ENCODE measurements around the gene TRPM2. TPM values are rescaled to one million over a fixed set of nuclear protein-coding genes. Genes with fewer than 3 reads are reported as not detected.

The TRPM2 gene
- total and polyA plus RNA-seq, 2 of the 8 experiments (the other 6 are each of a cell fraction or from before 2014, with no cell fraction given): 0.27 to 0.28 TPM

DNA sequence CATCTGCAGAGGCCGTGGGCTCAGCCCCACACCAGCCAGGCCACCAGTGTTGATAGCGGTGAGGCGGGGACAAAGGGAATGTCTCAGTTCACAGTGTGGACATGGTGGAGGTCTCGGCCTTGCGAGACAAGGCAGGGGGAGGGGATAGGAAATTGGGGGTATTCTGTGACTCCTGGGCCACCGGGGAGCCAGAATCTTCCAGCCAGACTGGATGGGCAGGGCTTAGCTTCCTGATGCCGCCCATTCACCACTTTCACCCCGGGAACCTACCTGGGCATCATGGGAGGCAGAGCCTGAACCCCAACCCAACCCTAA is 107.0 kb downstream of the TRPM2 start:
- Histone ChIP-seq H3K79me1 (ENCODE audit: low read depth, low read length) (no peaks in the 10 kb centered on the region), H3K36me3 (ENCODE audit: control insufficient read depth in 2 of 4, insufficient read depth in 4 of 4, low read length in 3 of 4) (no peaks in the 10 kb centered on the region)
- POLR2A ChIA-PET (ENCODE audit: partially characterized antibody): no interaction called here
- TF ChIP-seq PHF8 (conservative IDR thresholded peaks at IDR 0.05; ENCODE audit: low read depth, low read length) (no peak), BCL11A (IDR thresholded peaks at IDR 0.05; ENCODE audit: low read depth in 2 of 2, low read length in 2 of 2) (no peak), TCF12 (IDR thresholded peaks at IDR 0.05; ENCODE audit: low read depth, low read length) (no peak), BRCA1 (IDR thresholded peaks at IDR 0.05; ENCODE audit: low read depth, low read length) (no peak), RBBP5 (IDR thresholded peaks at IDR 0.05; ENCODE audit: borderline replicate concordance, low read depth, low read length) (no peak), RNF2 (IDR thresholded peaks at IDR 0.05; ENCODE audit: borderline replicate concordance, low read depth, low read length, missing control alignments, poor library complexity, severe bottlenecking) (no peak), ZNF274 (IDR thresholded peaks at IDR 0.05; ENCODE audit: borderline replicate concordance, extremely low read depth, low read length) (no peak)
- TF ChIP-seq, protein P1, sequence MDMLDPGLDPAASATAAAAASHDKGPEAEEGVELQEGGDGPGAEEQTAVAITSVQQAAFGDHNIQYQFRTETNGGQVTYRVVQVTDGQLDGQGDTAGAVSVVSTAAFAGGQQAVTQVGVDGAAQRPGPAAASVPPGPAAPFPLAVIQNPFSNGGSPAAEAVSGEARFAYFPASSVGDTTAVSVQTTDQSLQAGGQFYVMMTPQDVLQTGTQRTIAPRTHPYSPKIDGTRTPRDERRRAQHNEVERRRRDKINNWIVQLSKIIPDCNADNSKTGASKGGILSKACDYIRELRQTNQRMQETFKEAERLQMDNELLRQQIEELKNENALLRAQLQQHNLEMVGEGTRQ (IDR thresholded peaks at IDR 0.05; ENCODE audit: low read length): no peak

More for the DNA sequence above, 107.0 kb downstream of the TRPM2 start:
- no peak overlapping the region for H4K91ac ChIP-seq (replicated peaks; ENCODE audit: insufficient read length, low read length)
- CTCF ChIA-PET (ENCODE audit: partially characterized antibody): interaction anchor here (1.1 kb wide), 1 partner anchor 20 kb away, joined by 3 read pairs; no protein-coding TSS in a partner anchor
- H3K9ac ChIP-seq (replicated peaks in 1 of 4; ENCODE audit: extremely low read depth in 1 of 4, low read depth in 3 of 4, low read length in 3 of 4): no peak overlapping the region
- WGBS, 2 experiments (ENCODE audit: extremely low coverage in 1 of 2, insufficient coverage in 1 of 2, insufficient read length in 1 of 2, insufficient replicate concordance in 2 of 2, low coverage in 1 of 2, low lambda C conversion rate in 2 of 2, missing lambda C conversion rate in 1 of 2): 91% methylated on average over 8 of the region's 8 CpGs; no CpG with 5 or more reads in 1 of the 2 experiments
- H3K9me3 ChIP-seq (ENCODE audit: insufficient read depth in 2 of 2, low read depth in 1 of 2, low read length in 1 of 2): no peaks in the 10 kb centered on the region
- H3K27ac ChIP-seq (ENCODE audit: low read depth, low read length): no peak overlapping the region
- H3K27me3 ChIP-seq (replicated peaks in 1 of 4; ENCODE audit: control insufficient read depth in 3 of 4, extremely low read depth in 1 of 4, insufficient read depth in 3 of 4, low read length in 3 of 4): peaks cover 0 to 11% (median 4%) of the 10 kb centered on the region in 4 experiments; a peak in 4 of 7 replicates
- H3K56ac ChIP-seq (replicated peaks; ENCODE audit: insufficient read length, low read depth, low read length): no peak overlapping the region
- no peaks in the 10 kb centered on the region for H3K79me2 ChIP-seq (ENCODE audit: control insufficient read depth in 1 of 2, insufficient read depth in 2 of 2, low read length in 2 of 2)
- no peak overlapping the region for H4K5ac ChIP-seq (ENCODE audit: insufficient read length, low read depth, low read length)
- H3K18ac ChIP-seq (ENCODE audit: extremely low read depth, low read length): no peak overlapping the region
- peaks cover 0 to 6% of the 10 kb centered on the region in 2 experiments for H4K20me1 ChIP-seq (replicated peaks in 1 of 2; ENCODE audit: control insufficient read depth in 1 of 2, insufficient read depth in 2 of 2, low read length in 2 of 2)
- H3K4ac ChIP-seq (replicated peaks; ENCODE audit: insufficient read length, low read depth, low read length): no peak overlapping the region
- H3K23me2 ChIP-seq (ENCODE audit: low read depth, low read length): peaks cover 3% of the 10 kb centered on the region; the same call in 1 of the 2 replicates
- no peak overlapping the region for H3K4me2 ChIP-seq (ENCODE audit: insufficient read depth in 1 of 2, low read depth in 2 of 2, low read length in 2 of 2)
- H2BK20ac ChIP-seq (ENCODE audit: low read length): no peak overlapping the region
- no peak overlapping the region for H3K14ac ChIP-seq (ENCODE audit: insufficient read length)
- peaks cover 0 to 3% (median 2%) of the 10 kb centered on the region in 4 experiments; a peak in 2 of 7 replicates for H3K4me1 ChIP-seq (replicated peaks in 1 of 4; ENCODE audit: control insufficient read depth in 3 of 4, insufficient read depth in 4 of 4, low read length in 3 of 4)
- H2BK15ac ChIP-seq (ENCODE audit: low read length): no peak overlapping the region
- no peak overlapping the region for H3K23ac ChIP-seq (ENCODE audit: insufficient read length)
- FAIRE-seq (no peak), DNase-seq (ENCODE audit: low read depth in 1 of 2, low spot score in 2 of 2) (no peak)
- H2AK5ac ChIP-seq (ENCODE audit: low read depth, low read length): no peak overlapping the region
- H2BK120ac ChIP-seq (replicated peaks; ENCODE audit: low read depth, low read length): no peak overlapping the region
- no peak overlapping the region for H2BK5ac ChIP-seq (ENCODE audit: low read depth, low read length)
- H2BK12ac ChIP-seq (ENCODE audit: low read depth, low read length): no peak overlapping the region
- no peak overlapping the region for H2AFZ ChIP-seq (ENCODE audit: low read length)
- no peak overlapping the region for H4K8ac ChIP-seq (ENCODE audit: extremely low read depth, insufficient read depth, low read length)
- no peak overlapping the region for H3K4me3 ChIP-seq (ENCODE audit: extremely low read depth in 1 of 4, insufficient read depth in 2 of 4, low read depth in 3 of 4, low read length in 4 of 4)

Data from H1 (cell line).